GM12892 (cell line): ENCODE results near the gene HINT2.

Source experiments
- POLR2A ChIP-seq: IDR thresholded peaks from 2 replicates; pipeline ENCODE4 v1.6.1; 2011; ENCODE audit warnings: low read depth, low read length, control low read depth
- POLR2AphosphoS5 ChIP-seq: IDR thresholded peaks from 2 replicates; pipeline ENCODE4 v1.6.1; 2011; ENCODE audit warnings: low read depth, low read length, control low read depth

DNA sequence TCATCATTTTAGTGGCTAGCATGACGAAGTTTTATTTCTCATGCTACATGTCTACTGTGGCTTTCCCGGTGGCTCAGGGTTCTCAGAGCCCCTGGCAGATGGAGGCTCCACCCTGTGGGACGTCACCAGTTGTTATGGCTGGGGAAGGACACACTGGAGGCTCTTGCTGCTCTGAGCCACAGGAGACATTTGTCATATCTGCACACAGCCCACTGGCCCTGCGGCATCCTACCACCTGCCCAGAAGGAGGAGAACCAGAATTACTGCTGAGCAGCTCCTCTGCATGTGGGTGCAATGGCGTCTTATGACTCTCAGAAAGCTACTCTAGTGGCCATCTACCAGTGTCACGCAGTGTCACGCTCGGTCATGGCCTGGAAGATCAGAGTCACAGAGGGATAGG lies 48.7 kb upstream of the HINT2 start:
- no peak for TF ChIP-seq POLR2A
- TF ChIP-seq POLR2AphosphoS5: no peak
